ENCODE data around the gene MPST.

DNA sequence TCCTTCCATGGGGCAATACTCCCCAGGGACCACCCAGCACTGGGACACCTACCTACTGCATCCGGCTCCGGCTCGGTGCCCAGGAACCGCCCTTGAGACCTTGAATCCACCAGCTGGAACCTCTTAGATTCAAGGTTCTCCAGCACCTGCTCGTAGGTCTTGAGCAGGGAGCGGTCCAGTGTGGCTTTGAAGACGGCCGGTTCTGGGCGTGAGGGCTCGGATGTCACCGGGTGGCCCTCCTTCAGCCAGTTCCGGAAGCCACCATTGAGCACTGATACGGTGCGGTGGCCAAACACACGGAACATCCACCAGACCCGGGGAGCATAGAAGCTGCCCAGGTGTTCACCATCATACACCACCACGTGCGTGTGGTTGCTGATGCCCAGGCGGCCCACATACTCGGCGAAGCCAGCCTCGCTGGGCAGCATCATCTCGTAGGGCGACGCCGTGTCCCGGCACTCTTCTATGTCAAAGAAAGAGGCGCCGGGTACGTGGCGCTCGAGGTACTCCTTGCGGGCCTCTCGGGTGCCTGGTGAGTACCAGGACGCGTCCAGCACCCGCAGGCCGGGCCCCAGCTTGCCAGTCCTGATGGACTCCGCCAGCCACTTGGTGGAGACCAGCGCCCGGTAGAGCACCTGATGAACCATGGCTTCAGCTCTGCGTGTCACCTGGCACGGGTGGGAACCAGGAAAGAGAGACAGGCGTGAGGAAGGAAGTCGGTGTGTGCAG, 1.3 kb upstream of the MPST start:
- TF ChIP-seq POLR2A (IDR thresholded peaks at IDR 0.05), result no peak
- TF ChIP-seq, protein P1, sequence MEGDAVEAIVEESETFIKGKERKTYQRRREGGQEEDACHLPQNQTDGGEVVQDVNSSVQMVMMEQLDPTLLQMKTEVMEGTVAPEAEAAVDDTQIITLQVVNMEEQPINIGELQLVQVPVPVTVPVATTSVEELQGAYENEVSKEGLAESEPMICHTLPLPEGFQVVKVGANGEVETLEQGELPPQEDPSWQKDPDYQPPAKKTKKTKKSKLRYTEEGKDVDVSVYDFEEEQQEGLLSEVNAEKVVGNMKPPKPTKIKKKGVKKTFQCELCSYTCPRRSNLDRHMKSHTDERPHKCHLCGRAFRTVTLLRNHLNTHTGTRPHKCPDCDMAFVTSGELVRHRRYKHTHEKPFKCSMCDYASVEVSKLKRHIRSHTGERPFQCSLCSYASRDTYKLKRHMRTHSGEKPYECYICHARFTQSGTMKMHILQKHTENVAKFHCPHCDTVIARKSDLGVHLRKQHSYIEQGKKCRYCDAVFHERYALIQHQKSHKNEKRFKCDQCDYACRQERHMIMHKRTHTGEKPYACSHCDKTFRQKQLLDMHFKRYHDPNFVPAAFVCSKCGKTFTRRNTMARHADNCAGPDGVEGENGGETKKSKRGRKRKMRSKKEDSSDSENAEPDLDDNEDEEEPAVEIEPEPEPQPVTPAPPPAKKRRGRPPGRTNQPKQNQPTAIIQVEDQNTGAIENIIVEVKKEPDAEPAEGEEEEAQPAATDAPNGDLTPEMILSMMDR (IDR thresholded peaks at IDR 0.05), result no peak
